Gastroesophageal sphincter (tissue), 4 donors: Measurements from ENCODE around the gene TIGD4. TPM values are rescaled to one million over a fixed set of nuclear protein-coding genes. Genes with fewer than 3 reads are reported as not detected.

ENCODE experiments used
- ATAC-seq: fragments of 150-250 bp; one replicate; pipeline ENCODE4 v1.9.1; 2016; ENCODE audit warnings: mild to moderate bottlenecking, moderate library complexity
- H3K27ac ChIP-seq, 4 donors: fragments of 200-600 bp; sonication (generic) in 3 of 4; 1 replicate in 3 of 4; 2 replicates in 1 of 4; pipeline ENCODE4 v1.5.1; 2016 to 2019
- H3K27me3 ChIP-seq: fragments of 200-600 bp; sonication (generic); one replicate; pipeline ENCODE4 v1.5.1; 2019
- H3K36me3 ChIP-seq, 2 donors: fragments of 200-600 bp; sonication (generic); one replicate each; pipeline ENCODE4 v1.5.1; 2019; ENCODE audit warnings: control low read depth in 1 of 2
- H3K4me1 ChIP-seq, 3 donors: fragments of 200-600 bp; sonication (generic); 1 replicate in 2 of 3; 2 replicates in 1 of 3; pipeline ENCODE4 v1.5.1; 2016 to 2019; ENCODE audit warnings: control low read depth in 2 of 3
- H3K4me3 ChIP-seq, 2 donors: fragments of 200-600 bp; sonication (generic); one replicate each; pipeline ENCODE4 v1.5.1; 2019; ENCODE audit warnings: mild to moderate bottlenecking in 1 of 2, moderate library complexity in 1 of 2
- H3K9me3 ChIP-seq, 3 donors: fragments of 200-600 bp; sonication (generic); one replicate each; pipeline ENCODE4 v1.5.1; 2017 to 2019; ENCODE audit warnings: control low read depth in 2 of 3
- CTCF ChIP-seq, 4 experiments: fragments of 200-600 bp in 2 of 4; fragments of 450-650 bp in 2 of 4; sonication (generic) in 1 of 4; IDR thresholded peaks; one replicate each; pipeline ENCODE4 v1.5.1; 2017 to 2019; ENCODE audit warnings: antibody characterized with exemption in 4 of 4, mild to moderate bottlenecking in 2 of 4, moderate library complexity in 2 of 4
- EP300 ChIP-seq: sonication (generic); formaldehyde crosslinking; IDR thresholded peaks from one replicate; pipeline ENCODE4 v1.6.1; 2017; ENCODE audit warnings: antibody characterized with exemption, mild to moderate bottlenecking
- POLR2A ChIP-seq, 2 donors: fragments of 450-650 bp; IDR thresholded peaks; one replicate each; pipeline ENCODE4 v1.6.1; 2017; ENCODE audit warnings: antibody characterized with exemption in 2 of 2, mild to moderate bottlenecking in 2 of 2, moderate library complexity in 1 of 2
- POLR2AphosphoS5 ChIP-seq: sonication (generic); formaldehyde crosslinking; IDR thresholded peaks from one replicate; pipeline ENCODE4 v1.6.1; 2017; ENCODE audit warnings: antibody characterized with exemption
- WGBS, 2 donors: methylation state at CpG; one replicate each; pipeline ENCODE4 v1.1.5; 2018; ENCODE audit warnings: low coverage in 1 of 2; 5-methylcytosine and 5-hydroxymethylcytosine counted together
- total RNA-seq, 4 donors: library from RNA; depleted of rRNA; stranded (reverse); fragments of >200 nt; gene quantifications; one replicate each; pipeline ENCODE4 v1.1.0, GENCODE V29; 2016

TIGD4 gene
- total RNA-seq, 4 donors from 2014 or later, result 0.22 to 0.94 (median 0.47) TPM

GRCh38 chr4:152763796-152764195, 15.7 kb downstream of the TIGD4 start:
- TF ChIP-seq EP300 (no peak), POLR2AphosphoS5 (no peak), CTCF (IDR thresholded peaks at IDR 0.05) (no peak), POLR2A (IDR thresholded peaks at IDR 0.05) (no peak)
- Histone ChIP-seq H3K27ac (no peak overlapping the region), H3K27me3 (no peaks in the 10 kb centered on the region), H3K4me1 (no peaks in the 10 kb centered on the region), H3K4me3 (no peak overlapping the region), H3K36me3 (no peaks in the 10 kb centered on the region), H3K9me3 (no peaks in the 10 kb centered on the region)
- WGBS, 2 donors, result 100% methylated on average over 1 of the region's 1 CpG; no CpG with 5 or more reads in 1 of the 2 donors
- ATAC-seq, result no peak

- WGBS, 2 donors, result 80% methylated on average over 2 of the region's 9 CpGs; no CpG with 5 or more reads in 1 of the 2 donors
- Histone ChIP-seq H3K9me3 (no peaks in the 10 kb centered on the region), H3K27me3 (no peaks in the 10 kb centered on the region), H3K27ac (no peak overlapping the region), H3K4me1 (no peaks in the 10 kb centered on the region), H3K4me3 (no peak overlapping the region), H3K36me3 (no peaks in the 10 kb centered on the region)
- ATAC-seq, result no peak
- TF ChIP-seq POLR2AphosphoS5 (no peak), EP300 (no peak), POLR2A (IDR thresholded peaks at IDR 0.05) (no peak), CTCF (IDR thresholded peaks at IDR 0.05) (no peak)
These were observed 30.9 kb downstream of the TIGD4 start for GRCh38 chr4:152748619-152749018.

DNA sequence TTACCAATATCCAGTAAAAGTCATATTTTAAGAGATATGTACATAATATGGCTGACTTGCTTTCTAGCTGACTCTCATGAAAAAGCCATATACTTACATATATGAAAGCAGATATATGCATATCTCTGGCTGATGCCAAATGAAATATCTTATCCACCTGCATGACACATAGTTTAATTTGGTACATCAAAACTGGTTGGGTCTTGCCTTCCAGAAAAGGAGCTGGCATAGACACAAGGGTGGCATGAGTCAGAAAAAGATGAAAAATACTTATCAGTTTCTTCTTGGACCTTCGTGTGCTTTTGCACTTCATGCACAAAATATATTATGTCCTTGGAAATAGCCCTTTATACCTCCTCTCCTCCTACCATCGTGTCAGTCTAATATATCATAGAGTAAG, 32.1 kb downstream of the TIGD4 start:
- no peak for TF ChIP-seq EP300
- TF ChIP-seq CTCF (IDR thresholded peaks at IDR 0.05), result no peak
- no peak for TF ChIP-seq POLR2A (IDR thresholded peaks at IDR 0.05)
- no peak for TF ChIP-seq POLR2AphosphoS5
- H3K36me3 ChIP-seq, result no peaks in the 10 kb centered on the region
- 60 to 63% methylated on average over 2 of the region's 2 CpGs for WGBS, 2 donors
- no peaks in the 10 kb centered on the region for H3K4me1 ChIP-seq
- no peak for ATAC-seq
- H3K27me3 ChIP-seq, result no peaks in the 10 kb centered on the region
- H3K9me3 ChIP-seq, result no peaks in the 10 kb centered on the region
- no peak overlapping the region for H3K4me3 ChIP-seq
- H3K27ac ChIP-seq, result no peak overlapping the region

DNA sequence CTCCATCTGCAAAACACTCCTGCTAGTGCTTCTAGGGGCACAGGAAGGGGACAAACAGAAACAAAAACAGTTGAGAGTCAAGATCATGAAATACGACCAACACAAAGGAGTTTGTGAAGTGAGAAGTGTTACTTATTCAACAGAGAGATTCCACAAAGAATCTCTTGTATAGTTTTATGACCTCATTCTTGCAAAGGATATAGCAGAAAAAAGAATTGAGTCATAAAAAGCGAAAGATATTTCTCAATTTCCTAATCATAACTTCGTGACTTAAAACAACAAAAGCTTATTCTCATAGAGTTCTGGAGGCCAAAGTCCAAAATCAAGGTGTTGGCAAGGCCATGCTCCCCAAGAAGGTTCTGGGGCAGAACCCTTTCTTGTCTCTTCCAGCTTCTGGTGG, 40.7 kb downstream of the TIGD4 start:
- Histone ChIP-seq H3K27me3 (no peaks in the 10 kb centered on the region), H3K9me3 (no peaks in the 10 kb centered on the region), H3K36me3 (no peaks in the 10 kb centered on the region), H3K4me1 (no peaks in the 10 kb centered on the region), H3K4me3 (no peak overlapping the region), H3K27ac (no peak overlapping the region)
- no peak for ATAC-seq
- WGBS, 2 donors, result 60 to 66% methylated on average over 3 of the region's 3 CpGs
- no peak for TF ChIP-seq POLR2AphosphoS5
- TF ChIP-seq CTCF (IDR thresholded peaks at IDR 0.05), result no peak
- no peak for TF ChIP-seq POLR2A (IDR thresholded peaks at IDR 0.05)
- no peak for TF ChIP-seq EP300

- no peaks in the 10 kb centered on the region for H3K27me3 ChIP-seq
- ATAC-seq, result no peak
- H3K9me3 ChIP-seq, result no peaks in the 10 kb centered on the region
- no peaks in the 10 kb centered on the region for H3K4me1 ChIP-seq
- TF ChIP-seq POLR2AphosphoS5 (no peak), CTCF (IDR thresholded peaks at IDR 0.05) (no peak), POLR2A (IDR thresholded peaks at IDR 0.05) (no peak), EP300 (no peak)
- H3K36me3 ChIP-seq, result no peaks in the 10 kb centered on the region
- no peak overlapping the region for H3K27ac ChIP-seq
- WGBS, 2 donors, result 30 to 35% methylated on average over 2 to 3 of the region's 3 CpGs
- H3K4me3 ChIP-seq, result no peak overlapping the region
These were observed 43.6 kb downstream of the TIGD4 start for GRCh38 chr4:152735906-152736305.
